Lung (tissue), 12 donors: Measurements from ENCODE around the gene WDR1. TPM values are rescaled to one million over a fixed set of nuclear protein-coding genes. Genes with fewer than 3 reads are reported as not detected.

ENCODE experiments used
- ATAC-seq: fragments of 200-7000 bp; cut with Tn5 transposase; one replicate; pipeline ENCODE4 v1.9.1; 2020; ENCODE audit warnings: moderate number of reproducible peaks; ENCODE audit not compliant: insufficient read depth, low FRiP score
- DNase-seq, 3 donors: peaks; one replicate each; pipeline ENCODE4 v3.0.0-alpha.2; 2013 to 2017
- H3K27ac ChIP-seq, 2 donors: one replicate each; pipeline ENCODE4 v1.5.1; 2013; ENCODE audit warnings: mild to moderate bottlenecking in 2 of 2, moderate library complexity in 2 of 2, control low read depth in 1 of 2, inconsistent platforms in 1 of 2, low read depth in 1 of 2, low read length in 1 of 2
- H3K27me3 ChIP-seq, 3 donors: one replicate each; pipeline ENCODE4 v1.5.1; 2013; ENCODE audit warnings: low read length in 2 of 3; ENCODE audit not compliant: control insufficient read depth in 3 of 3, insufficient read depth in 3 of 3
- H3K36me3 ChIP-seq, 4 donors: one replicate each; pipeline ENCODE4 v1.5.1; 2013; ENCODE audit warnings: low read length in 4 of 4, mild to moderate bottlenecking in 1 of 4, moderate library complexity in 1 of 4; ENCODE audit not compliant: control insufficient read depth in 4 of 4, insufficient read depth in 4 of 4
- H3K4me1 ChIP-seq, 5 donors: one replicate each; pipeline ENCODE4 v1.5.1; 2013; ENCODE audit warnings: low read length in 5 of 5, mild to moderate bottlenecking in 2 of 5, moderate library complexity in 1 of 5; ENCODE audit not compliant: control insufficient read depth in 5 of 5, insufficient read depth in 5 of 5
- H3K4me3 ChIP-seq: one replicate; pipeline ENCODE4 v1.5.1; 2013; ENCODE audit warnings: mild to moderate bottlenecking, control low read depth, moderate library complexity
- H3K9ac ChIP-seq, 2 donors: one replicate each; pipeline ENCODE4 v1.5.1; 2013; ENCODE audit warnings: low read length in 2 of 2, control low read depth in 1 of 2; ENCODE audit not compliant: insufficient read depth in 1 of 2
- H3K9me3 ChIP-seq, 4 donors: one replicate each; pipeline ENCODE4 v1.5.1; 2013; ENCODE audit warnings: low read length in 3 of 4, mild to moderate bottlenecking in 1 of 4, moderate library complexity in 1 of 4; ENCODE audit not compliant: control insufficient read depth in 4 of 4, insufficient read depth in 3 of 4
- WGBS, 2 donors: extraction: QIAGEN DNeasy Blood & Tissue Kit; methylation state at CpG; one replicate each; pipeline ENCODE4 v1.1.7; 2013; 5-methylcytosine and 5-hydroxymethylcytosine counted together
- polyA plus RNA-seq, 2 donors: library from polyadenylated mRNA; stranded (reverse); fragments of 200-250 nt; gene quantifications; one replicate each; pipeline ENCODE4 v1.2.1, GENCODE V29; 2013
- total RNA-seq, 2 donors: library from RNA; depleted of rRNA in 1 of 2; stranded (reverse); fragments of >200 nt in 1 of 2; gene quantifications; one replicate each; pipeline ENCODE4 v1.2.1, GENCODE V29; 2014 to 2021
- TF ChIP-seq, protein P1 (sequence below): IDR thresholded peaks from 2 replicates; pipeline ENCODE4 v1.5.1; 2012; ENCODE audit warnings: mild to moderate bottlenecking; ENCODE audit errors: control extremely low read depth, extremely low read depth
- donor health status: control.
- donor health status: control.
- donor health status: Bipolar disorder and iron deficiency.
- donor health status: healthy.
- donor health status: DM: yes; HTN: yes; CAD: no.

WDR1 gene
- total and polyA plus RNA-seq, 4 donors = 72.0 to 325 (median 205) TPM

GRCh38 chr4:10082459-10083272 lies 33.9 kb downstream of the WDR1 start:
- H3K27ac ChIP-seq = no peak overlapping the region
- H3K4me1 ChIP-seq = peaks cover 0 to 6% (median 0%) of the 10 kb centered on the region in 5 donors
- no peaks in the 10 kb centered on the region for H3K27me3 ChIP-seq
- H3K9me3 ChIP-seq = no peaks in the 10 kb centered on the region
- no peak overlapping the region for H3K9ac ChIP-seq
- H3K4me3 ChIP-seq = no peak overlapping the region
- TF ChIP-seq, protein P1, sequence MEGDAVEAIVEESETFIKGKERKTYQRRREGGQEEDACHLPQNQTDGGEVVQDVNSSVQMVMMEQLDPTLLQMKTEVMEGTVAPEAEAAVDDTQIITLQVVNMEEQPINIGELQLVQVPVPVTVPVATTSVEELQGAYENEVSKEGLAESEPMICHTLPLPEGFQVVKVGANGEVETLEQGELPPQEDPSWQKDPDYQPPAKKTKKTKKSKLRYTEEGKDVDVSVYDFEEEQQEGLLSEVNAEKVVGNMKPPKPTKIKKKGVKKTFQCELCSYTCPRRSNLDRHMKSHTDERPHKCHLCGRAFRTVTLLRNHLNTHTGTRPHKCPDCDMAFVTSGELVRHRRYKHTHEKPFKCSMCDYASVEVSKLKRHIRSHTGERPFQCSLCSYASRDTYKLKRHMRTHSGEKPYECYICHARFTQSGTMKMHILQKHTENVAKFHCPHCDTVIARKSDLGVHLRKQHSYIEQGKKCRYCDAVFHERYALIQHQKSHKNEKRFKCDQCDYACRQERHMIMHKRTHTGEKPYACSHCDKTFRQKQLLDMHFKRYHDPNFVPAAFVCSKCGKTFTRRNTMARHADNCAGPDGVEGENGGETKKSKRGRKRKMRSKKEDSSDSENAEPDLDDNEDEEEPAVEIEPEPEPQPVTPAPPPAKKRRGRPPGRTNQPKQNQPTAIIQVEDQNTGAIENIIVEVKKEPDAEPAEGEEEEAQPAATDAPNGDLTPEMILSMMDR = no peak
- DNase-seq (peak in 1 of 3 donors; percentile 8), ATAC-seq (no peak)
- 97% methylated on average over 20 of the region's 20 CpGs for WGBS, 2 donors
- H3K36me3 ChIP-seq = peaks cover 20 to 96% (median 52%) of the 10 kb centered on the region in 4 donors

GRCh38 chr4:10082047-10082446 lies 34.6 kb downstream of the WDR1 start:
- Histone ChIP-seq H3K4me3 (no peak overlapping the region), H3K27me3 (no peaks in the 10 kb centered on the region), H3K9ac (no peak overlapping the region), H3K27ac (no peak overlapping the region), H3K9me3 (no peaks in the 10 kb centered on the region), H3K36me3 (peaks cover 22 to 96% (median 49%) of the 10 kb centered on the region in 4 donors), H3K4me1 (peaks cover 0 to 6% (median 0%) of the 10 kb centered on the region in 5 donors)
- TF ChIP-seq, protein P1 = no peak
- DNase-seq (no peak), ATAC-seq (no peak)
- 93 to 96% methylated on average over 8 of the region's 8 CpGs for WGBS, 2 donors

GRCh38 chr4:10081218-10081606 lies 35.4 kb downstream of the WDR1 start:
- DNase-seq (no peak), ATAC-seq (no peak)
- TF ChIP-seq, protein P1 = no peak
- Histone ChIP-seq H3K9ac (no peak overlapping the region), H3K27me3 (no peaks in the 10 kb centered on the region), H3K36me3 (peaks cover 20 to 96% (median 44%) of the 10 kb centered on the region in 4 donors), H3K9me3 (no peaks in the 10 kb centered on the region), H3K4me1 (peaks cover 0 to 6% (median 0%) of the 10 kb centered on the region in 5 donors), H3K27ac (no peak overlapping the region), H3K4me3 (no peak overlapping the region)
- 88 to 95% methylated on average over 12 of the region's 12 CpGs for WGBS, 2 donors
